Astrocyte of the spinal cord (primary cell): ENCODE data around the gene GUCA2A.

ENCODE experiments used
- DNase-seq: peaks from one replicate; pipeline ENCODE4 v3.0.0; 2011; ENCODE audit warnings: low read depth, low spot score
- H3K4me3 ChIP-seq: 2 replicates; pipeline ENCODE4 v1.5.1; 2011; ENCODE audit warnings: low read depth, mild to moderate bottlenecking, low read length, moderate library complexity
- CTCF ChIP-seq: IDR thresholded peaks from 2 replicates; pipeline ENCODE4 v1.5.1; 2012; ENCODE audit warnings: low read depth, mild to moderate bottlenecking, low read length, inconsistent platforms
- in situ Hi-C: cut with HindIII; loops from 2 replicates; pipeline ENCODE4 v1.10.0; 2017; ENCODE audit warnings: low sequenced_read_pairs

The GUCA2A gene

GRCh38 chr1:42128964-42129363 lies 35.6 kb downstream of the GUCA2A start:
- in situ Hi-C loops, result no loop called here
- no peak overlapping the region for H3K4me3 ChIP-seq
- TF ChIP-seq CTCF, result no peak
- DNase-seq, result no peak

- TF ChIP-seq CTCF, result no peak
- in situ Hi-C loops, result no loop called here
- no peak for DNase-seq
- no peak overlapping the region for H3K4me3 ChIP-seq
Observed at GRCh38 chr1:42128499-42128898, 36.0 kb downstream of the GUCA2A start.

GRCh38 chr1:42127767-42128166 lies 36.8 kb downstream of the GUCA2A start:
- no peak overlapping the region for H3K4me3 ChIP-seq
- in situ Hi-C loops, result no loop called here

GRCh38 chr1:42125552-42125951 lies 39.0 kb downstream of the GUCA2A start:
- DNase-seq, result no peak
- no peak for TF ChIP-seq CTCF
- in situ Hi-C loops, result no loop called here
- H3K4me3 ChIP-seq, result no peak overlapping the region

More at GRCh38 chr1:42127767-42128166, 36.8 kb downstream of the GUCA2A start:
- TF ChIP-seq CTCF, result no peak
- no peak for DNase-seq

GRCh38 chr1:42122408-42122807 lies 42.1 kb downstream of the GUCA2A start:
- no peak for TF ChIP-seq CTCF
- in situ Hi-C loops, result no loop called here
- H3K4me3 ChIP-seq, result no peak overlapping the region
- DNase-seq, result no peak

GRCh38 chr1:42118125-42118524 lies 46.4 kb downstream of the GUCA2A start:
- no peak overlapping the region for H3K4me3 ChIP-seq
- DNase-seq, result no peak
- in situ Hi-C loops, result no loop called here
- TF ChIP-seq CTCF, result no peak

GRCh38 chr1:42117214-42117613 lies 47.3 kb downstream of the GUCA2A start:
- TF ChIP-seq CTCF, result no peak
- in situ Hi-C loops, result no loop called here
- no peak for DNase-seq
- no peak overlapping the region for H3K4me3 ChIP-seq
